H1 (cell line): ENCODE measurements around the gene EN1. TPM values are rescaled to one million over a fixed set of nuclear protein-coding genes. Genes with fewer than 3 reads are reported as not detected.

Experiments used
- CTCF ChIA-PET: fragments of 300-600 bp; sonication (Branson Sonifier 250); formaldehyde crosslinking; loops from one replicate; lab custom pipeline; 2021; ENCODE audit not compliant: partially characterized antibody; lab: Charles Lee
- POLR2A ChIA-PET: fragments of 300-600 bp; sonication (Branson Sonifier 250); formaldehyde crosslinking; loops from one replicate; lab custom pipeline; 2021; ENCODE audit warnings: inconsistent platforms; ENCODE audit not compliant: partially characterized antibody; lab: Charles Lee
- DNase-seq, 2 experiments: peaks; one replicate each; pipeline versions ENCODE4 v3.0.0 to v3.0.0-alpha.2; 2010 to 2022; ENCODE audit warnings: low spot score in 2 of 2, low read depth in 1 of 2, mixed read lengths in 1 of 2
- FAIRE-seq: peaks from 2 replicates; lab custom pipeline; 2011; peaks lifted over from hg19 to GRCh38; lab: Jason Lieb, UNC
- H2AFZ ChIP-seq: 2 replicates; pipeline ENCODE4 v1.8.1; 2012; ENCODE audit warnings: low read length, inconsistent platforms
- H2AK5ac ChIP-seq: 2 replicates; pipeline ENCODE4 v1.6.1; 2013; ENCODE audit warnings: low read depth, low read length
- H2BK120ac ChIP-seq: replicated peaks from 2 replicates; pipeline ENCODE3; 2013; ENCODE audit warnings: low read depth, low read length, inconsistent platforms
- H2BK12ac ChIP-seq: 2 replicates; pipeline ENCODE4 v1.6.1; 2013; ENCODE audit warnings: low read depth, low read length
- H2BK15ac ChIP-seq: 2 replicates; pipeline ENCODE4 v1.6.1; 2013; ENCODE audit warnings: low read length
- H2BK20ac ChIP-seq: 2 replicates; pipeline ENCODE4 v1.6.1; 2013; ENCODE audit warnings: low read length
- H2BK5ac ChIP-seq: 2 replicates; pipeline ENCODE4 v1.6.1; 2013; ENCODE audit warnings: low read depth, low read length
- H3K14ac ChIP-seq: 2 replicates; pipeline ENCODE4 v1.6.1; 2013; ENCODE audit warnings: inconsistent platforms; ENCODE audit not compliant: insufficient read length
- H3K18ac ChIP-seq: 2 replicates; pipeline ENCODE4 v1.6.1; 2013; ENCODE audit warnings: low read length; ENCODE audit errors: extremely low read depth
- H3K23ac ChIP-seq: 2 replicates; pipeline ENCODE4 v1.6.1; 2013; ENCODE audit warnings: inconsistent platforms; ENCODE audit not compliant: insufficient read length
- H3K23me2 ChIP-seq: 2 replicates; pipeline ENCODE4 v1.6.1; 2013; ENCODE audit warnings: low read depth, low read length
- H3K27ac ChIP-seq: 2 replicates; pipeline ENCODE4 v1.6.1; 2011; ENCODE audit warnings: low read depth, low read length, inconsistent platforms
- H3K27me3 ChIP-seq, 4 experiments: replicated peaks in 1 of 4; 1 replicate in 1 of 4; 2 replicates in 3 of 4; pipeline versions ENCODE4 v1.6.1 to v1.8.1; 2011 to 2013; ENCODE audit warnings: low read length in 3 of 4, mild to moderate bottlenecking in 3 of 4, inconsistent platforms in 2 of 4, mixed read lengths in 2 of 4, moderate library complexity in 1 of 4; ENCODE audit not compliant: control insufficient read depth in 3 of 4, insufficient read depth in 3 of 4; ENCODE audit errors: extremely low read depth in 1 of 4
- H3K36me3 ChIP-seq, 4 experiments: 2 replicates each; pipeline versions ENCODE4 v1.6.1 to v1.8.1; 2011 to 2013; ENCODE audit warnings: mild to moderate bottlenecking in 4 of 4, low read length in 3 of 4, moderate library complexity in 2 of 4, control low read depth in 1 of 4, inconsistent platforms in 1 of 4; ENCODE audit not compliant: insufficient read depth in 4 of 4, control insufficient read depth in 2 of 4
- H3K4ac ChIP-seq: replicated peaks from 2 replicates; pipeline ENCODE3; 2013; ENCODE audit warnings: low read length, low read depth, mixed read lengths, inconsistent platforms; ENCODE audit not compliant: insufficient read length
- H3K4me1 ChIP-seq, 4 experiments: replicated peaks in 1 of 4; 1 replicate in 1 of 4; 2 replicates in 3 of 4; pipeline versions ENCODE4 v1.6.1 to v1.8.1; 2011 to 2013; ENCODE audit warnings: low read length in 3 of 4, inconsistent platforms in 2 of 4, mixed read lengths in 1 of 4; ENCODE audit not compliant: insufficient read depth in 4 of 4, control insufficient read depth in 3 of 4
- H3K4me2 ChIP-seq, 2 experiments: 2 replicates each; pipeline versions ENCODE4 v1.6.1 to v1.8.1; 2011 to 2013; ENCODE audit warnings: low read depth in 2 of 2, low read length in 2 of 2, control low read depth in 1 of 2, inconsistent platforms in 1 of 2, mild to moderate bottlenecking in 1 of 2; ENCODE audit not compliant: insufficient read depth in 1 of 2
- H3K4me3 ChIP-seq, 4 experiments: fragments of 200-600, 300-600 bp in 1 of 4; sonication (generic), shearing (Covaris generic), sonication (Bioruptor Twin) in 1 of 4; 2 replicates each; pipeline versions ENCODE4 v1.5.1 to v1.8.1; 2011 to 2016; ENCODE audit warnings: low read length in 4 of 4, low read depth in 3 of 4, control low read depth in 2 of 4, inconsistent platforms in 2 of 4, mild to moderate bottlenecking in 2 of 4, mixed read lengths in 1 of 4, moderate library complexity in 1 of 4; ENCODE audit not compliant: insufficient read depth in 2 of 4; ENCODE audit errors: extremely low read depth in 1 of 4
- H3K56ac ChIP-seq: replicated peaks from 2 replicates; pipeline ENCODE3; 2013; ENCODE audit warnings: low read depth, mild to moderate bottlenecking, mixed read lengths, low read length, inconsistent platforms; ENCODE audit not compliant: insufficient read length
- H3K79me1 ChIP-seq: 2 replicates; pipeline ENCODE4 v1.6.1; 2013; ENCODE audit warnings: low read depth, low read length, control low read depth
- H3K79me2 ChIP-seq, 2 experiments: 2 replicates each; pipeline versions ENCODE4 v1.6.1 to v1.8.1; 2012 to 2013; ENCODE audit warnings: low read length in 2 of 2, mild to moderate bottlenecking in 2 of 2, inconsistent platforms in 1 of 2; ENCODE audit not compliant: insufficient read depth in 2 of 2, control insufficient read depth in 1 of 2
- H3K9ac ChIP-seq, 4 experiments: replicated peaks in 1 of 4; 1 replicate in 1 of 4; 2 replicates in 3 of 4; pipeline versions ENCODE4 v1.6.1 to v1.8.1; 2011 to 2013; ENCODE audit warnings: low read depth in 3 of 4, low read length in 3 of 4, control low read depth in 2 of 4, mild to moderate bottlenecking in 2 of 4, moderate library complexity in 2 of 4, inconsistent platforms in 1 of 4; ENCODE audit errors: extremely low read depth in 1 of 4
- H3K9me3 ChIP-seq, 2 experiments: 2 replicates each; pipeline versions ENCODE4 v1.6.1 to v1.8.1; 2012 to 2013; ENCODE audit warnings: mild to moderate bottlenecking in 2 of 2, moderate library complexity in 2 of 2, control low read depth in 1 of 2, inconsistent platforms in 1 of 2, low read depth in 1 of 2, low read length in 1 of 2, mixed read lengths in 1 of 2; ENCODE audit not compliant: insufficient read depth in 2 of 2
- H4K20me1 ChIP-seq, 2 experiments: replicated peaks in 1 of 2; 2 replicates each; pipeline versions ENCODE3 to v1.8.1; 2011 to 2013; ENCODE audit warnings: inconsistent platforms in 2 of 2, low read length in 2 of 2, mild to moderate bottlenecking in 1 of 2; ENCODE audit not compliant: insufficient read depth in 2 of 2, control insufficient read depth in 1 of 2
- H4K5ac ChIP-seq: 2 replicates; pipeline ENCODE4 v1.6.1; 2013; ENCODE audit warnings: low read length, low read depth, mixed read lengths, inconsistent platforms; ENCODE audit not compliant: insufficient read length
- H4K8ac ChIP-seq: 2 replicates; pipeline ENCODE4 v1.8.0; 2013; ENCODE audit warnings: mild to moderate bottlenecking, moderate library complexity, low read length, inconsistent platforms; ENCODE audit not compliant: insufficient read depth; ENCODE audit errors: extremely low read depth
- H4K91ac ChIP-seq: replicated peaks from 2 replicates; pipeline ENCODE3; 2013; ENCODE audit warnings: low read length, mixed read lengths, inconsistent platforms; ENCODE audit not compliant: insufficient read length
- POLR2AphosphoS5 ChIP-seq: IDR thresholded peaks from 2 replicates; pipeline ENCODE4 v1.6.1; 2011; ENCODE audit warnings: low read depth, low read length
- RAD21 ChIP-seq, 2 experiments: IDR thresholded peaks in 1 of 2; conservative IDR thresholded peaks in 1 of 2; 2 replicates each; pipeline ENCODE4 v1.6.1; 2011; ENCODE audit warnings: low read depth in 2 of 2, low read length in 2 of 2, improper control_type of control experiment in 1 of 2, inconsistent platforms in 1 of 2, mild to moderate bottlenecking in 1 of 2, moderate library complexity in 1 of 2
- RXRA ChIP-seq: IDR thresholded peaks from 2 replicates; pipeline ENCODE4 v1.6.1; 2011; ENCODE audit warnings: low read depth, mild to moderate bottlenecking, low read length, moderate library complexity; ENCODE audit not compliant: insufficient read depth
- TEAD4 ChIP-seq: IDR thresholded peaks from 2 replicates; pipeline ENCODE4 v1.6.1; 2012; ENCODE audit warnings: low read depth, low read length, inconsistent platforms, mixed read lengths
- WGBS, 2 experiments: shearing (Covaris generic) in 1 of 2; methylation state at CpG; one replicate each; pipeline versions ENCODE4 v1.1.6 to v1.1.7; 2013 to 2015; ENCODE audit warnings: low lambda C conversion rate in 2 of 2, mixed read lengths in 2 of 2, inconsistent platforms in 1 of 2, low coverage in 1 of 2, missing lambda C conversion rate in 1 of 2; ENCODE audit not compliant: insufficient replicate concordance in 2 of 2, insufficient coverage in 1 of 2, insufficient read length in 1 of 2; ENCODE audit errors: extremely low coverage in 1 of 2, missing lambda C conversion rate in 1 of 2; 5-methylcytosine and 5-hydroxymethylcytosine counted together
- polyA plus RNA-seq, 7 experiments: library from polyadenylated mRNA; depleted of rRNA in 3 of 7; stranded (reverse) in 5 of 7; unstranded in 2 of 7; fragments of >200 nt in 5 of 7; fragments of 200-250 nt in 2 of 7; gene quantifications; 1 replicate in 5 of 7; 2 replicates in 1 of 7; 4 replicates in 1 of 7; pipeline versions ENCODE4 v1.2.1 to v1.2.3, GENCODE V29; 2011 to 2013; ENCODE audit warnings: missing spikeins in 2 of 7, mixed read lengths in 2 of 7
- total RNA-seq: library from RNA; stranded (reverse); fragmentation: NEBNext Ultra II Directional; extraction: Animal tissue kit (Norgen Biotek cat#: 25700); gene quantifications from 2 replicates; pipeline ENCODE4 v1.2.1, GENCODE V29; 2021

Gene EN1
- total and polyA plus RNA-seq, 2 of the 8 experiments (the other 6 are each of a cell fraction or from before 2014, with no cell fraction given) = not detected

GRCh38 chr2:118810766-118811165, 36.7 kb downstream of the EN1 start:
- Histone ChIP-seq H3K56ac (no peak overlapping the region), H3K4ac (no peak overlapping the region), H3K14ac (no peak overlapping the region), H2BK120ac (no peak overlapping the region), H2AK5ac (no peak overlapping the region), H2BK20ac (peak overlapping the region; percentile 86; the same call in 1 of the 2 replicates), H3K27me3 (peaks cover 0 to 8% (median 2%) of the 10 kb centered on the region in 4 experiments; a peak in 4 of 7 replicates), H2BK15ac (peak overlapping the region; percentile 98), H3K4me1 (peaks cover 23 to 51% (median 33%) of the 10 kb centered on the region in 4 experiments), H4K91ac (peak overlapping the region; percentile 61), H3K79me1 (no peaks in the 10 kb centered on the region), H3K9ac (no peak overlapping the region), H3K36me3 (no peaks in the 10 kb centered on the region), H4K5ac (no peak overlapping the region), H3K9me3 (no peaks in the 10 kb centered on the region), H3K4me2 (no peak overlapping the region), H4K8ac (peak overlapping the region; percentile 39; the same call in 1 of the 2 replicates), H4K20me1 (no peaks in the 10 kb centered on the region), H3K4me3 (no peak overlapping the region), H3K23me2 (0 out of 2 replicates have a peak, but pooled peaks cover 2% of the 10 kb centered on the region), H3K27ac (no peak overlapping the region), H2BK12ac (peak overlapping the region; percentile 94), H3K18ac (0 out of 2 replicates have a peak overlapping the region, but pooled peaks have one; percentile 39), H3K23ac (no peak overlapping the region), H2BK5ac (peak overlapping the region; percentile 19; the same call in 1 of the 2 replicates), H3K79me2 (no peaks in the 10 kb centered on the region), H2AFZ (no peak overlapping the region)
- DNase-seq (no peak), FAIRE-seq (no peak)
- WGBS, 2 experiments = 83% methylated on average over 7 of the region's 7 CpGs; no CpG with 5 or more reads in 1 of the 2 experiments
- CTCF ChIA-PET = no interaction called here
- POLR2A ChIA-PET = no interaction called here
- TF ChIP-seq RXRA (no peak), POLR2AphosphoS5 (no peak), TEAD4 (no peak), RAD21 (IDR thresholded peaks at IDR 0.05 in 1 of 2, conservative IDR thresholded peaks at IDR 0.05 in 1 of 2; ENCODE audit: low read depth in 2 of 2, low read length in 2 of 2) (no peak)
